ENCODE data around the gene KLHL30. TPM values are rescaled to one million over a fixed set of nuclear protein-coding genes. Genes with fewer than 3 reads are reported as not detected.

The KLHL30 gene
- total RNA-seq, 1 experiment from 2014 or later: not detected

DNA sequence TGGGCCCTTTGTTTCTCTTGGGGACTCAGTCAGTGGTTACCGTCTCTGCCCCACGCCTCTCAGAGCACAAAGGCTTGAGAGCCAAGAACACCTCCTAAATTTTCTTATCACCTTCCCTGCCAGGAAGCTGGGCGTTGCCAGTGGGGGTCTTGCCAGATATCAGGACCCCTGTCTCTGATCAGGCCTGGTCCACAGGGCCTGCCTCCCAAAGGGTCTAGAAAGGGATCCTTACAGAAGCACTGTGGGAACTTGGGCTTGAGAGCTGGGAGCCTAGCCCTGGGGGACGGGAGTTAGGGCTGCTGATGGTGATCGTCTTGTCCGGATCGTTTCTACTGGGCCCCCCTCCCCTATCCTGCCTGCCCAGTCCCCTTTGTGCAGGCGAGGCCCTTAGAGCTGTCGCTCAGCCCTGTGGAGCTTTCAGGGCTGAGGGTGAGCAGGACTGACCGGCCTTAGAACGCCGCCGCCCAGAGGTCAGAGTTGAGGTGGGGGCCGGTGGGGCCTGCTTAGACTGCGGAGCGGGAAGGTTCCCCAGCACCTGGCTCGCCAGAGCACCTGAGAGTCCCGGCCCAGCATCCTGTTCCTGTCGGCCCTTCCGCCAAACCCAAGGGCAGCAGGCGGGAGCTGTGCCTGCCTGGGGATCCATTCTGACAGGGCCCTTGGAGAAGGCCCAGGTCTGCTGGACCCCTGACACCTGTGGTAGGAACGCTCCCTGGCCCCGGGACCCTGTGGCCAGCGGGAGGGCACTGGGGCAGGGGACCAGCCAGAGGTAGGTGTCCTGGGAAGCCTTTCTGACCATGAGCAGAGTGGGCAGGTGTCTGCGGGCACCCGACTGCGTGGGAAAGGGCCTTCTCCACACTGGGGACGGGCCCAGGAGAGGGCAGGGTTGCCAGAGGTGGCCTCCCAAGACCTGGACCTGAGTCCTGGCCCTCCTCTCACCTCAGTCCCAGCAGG, 37.4 kb upstream of the KLHL30 start:
- Mint-ChIP-seq H3K9me3 (no peaks in the 10 kb centered on the region), H3K27me3 (ENCODE audit: low read depth) (no peaks in the 10 kb centered on the region; the same call in none of the 2 replicates), H3K36me3 (ENCODE audit: insufficient read depth in 1 of 3, low read depth in 3 of 3) (peaks cover 0 to 4% (median 4%) of the 10 kb centered on the region in 3 experiments; a peak in 3 of 7 replicates), H3K4me1 (peaks cover 22 to 27% of the 10 kb centered on the region in 2 experiments), H3K27ac (peak overlapping the region in 2 of 3 experiments; percentile 32 to 68; a peak in 3 of 7 replicates), H3K4me3 (no peak overlapping the region)
- TF ChIP-seq, protein P1, sequence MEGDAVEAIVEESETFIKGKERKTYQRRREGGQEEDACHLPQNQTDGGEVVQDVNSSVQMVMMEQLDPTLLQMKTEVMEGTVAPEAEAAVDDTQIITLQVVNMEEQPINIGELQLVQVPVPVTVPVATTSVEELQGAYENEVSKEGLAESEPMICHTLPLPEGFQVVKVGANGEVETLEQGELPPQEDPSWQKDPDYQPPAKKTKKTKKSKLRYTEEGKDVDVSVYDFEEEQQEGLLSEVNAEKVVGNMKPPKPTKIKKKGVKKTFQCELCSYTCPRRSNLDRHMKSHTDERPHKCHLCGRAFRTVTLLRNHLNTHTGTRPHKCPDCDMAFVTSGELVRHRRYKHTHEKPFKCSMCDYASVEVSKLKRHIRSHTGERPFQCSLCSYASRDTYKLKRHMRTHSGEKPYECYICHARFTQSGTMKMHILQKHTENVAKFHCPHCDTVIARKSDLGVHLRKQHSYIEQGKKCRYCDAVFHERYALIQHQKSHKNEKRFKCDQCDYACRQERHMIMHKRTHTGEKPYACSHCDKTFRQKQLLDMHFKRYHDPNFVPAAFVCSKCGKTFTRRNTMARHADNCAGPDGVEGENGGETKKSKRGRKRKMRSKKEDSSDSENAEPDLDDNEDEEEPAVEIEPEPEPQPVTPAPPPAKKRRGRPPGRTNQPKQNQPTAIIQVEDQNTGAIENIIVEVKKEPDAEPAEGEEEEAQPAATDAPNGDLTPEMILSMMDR (conservative IDR thresholded peaks at IDR 0.05): no peak
- WGBS (ENCODE audit: extremely low coverage, insufficient read length, low lambda C conversion rate): no CpG with 5 or more reads among the region's 28 CpGs
- H2BK15ac ChIP-seq (ENCODE audit: low read depth, low read length): no peak overlapping the region
- no peaks in the 10 kb centered on the region for H3K27me3 ChIP-seq (ENCODE audit: insufficient read depth, low read length)
- H2BK120ac ChIP-seq (ENCODE audit: low read depth, low read length, poor library complexity, severe bottlenecking): no peak overlapping the region
- no peak overlapping the region for H3K18ac ChIP-seq (ENCODE audit: insufficient read length, low read depth, low read length)
- H2AK5ac ChIP-seq (ENCODE audit: insufficient read length, low read length): no peak overlapping the region
- H2BK5ac ChIP-seq (ENCODE audit: insufficient read length, low read length): no peak overlapping the region
- H3T11ph ChIP-seq (ENCODE audit: low read length): no peak overlapping the region
- H3K79me1 ChIP-seq (ENCODE audit: insufficient read depth, low read depth, low read length, poor library complexity, severe bottlenecking): no peaks in the 10 kb centered on the region
- no peak overlapping the region for H3K9ac ChIP-seq (ENCODE audit: extremely low read depth, insufficient read length, low read length)
- H3K9me3 ChIP-seq (ENCODE audit: control insufficient read depth, low read depth, low read length): no peaks in the 10 kb centered on the region
- H3K23me2 ChIP-seq (ENCODE audit: insufficient read length, low read depth, low read length, poor library complexity, severe bottlenecking): no peaks in the 10 kb centered on the region
- H3K14ac ChIP-seq (ENCODE audit: insufficient read depth, low read length): no peak overlapping the region
- no peaks in the 10 kb centered on the region for H3K79me2 ChIP-seq (ENCODE audit: insufficient read depth, low read length)
- H3K4me2 ChIP-seq (ENCODE audit: insufficient read depth, insufficient read length, low read length): no peak overlapping the region
- 0 out of 2 replicates have a peak, but pooled peaks cover 3% of the 10 kb centered on the region for H3K4me1 ChIP-seq (ENCODE audit: insufficient read depth, low read length)
- no peak overlapping the region for H2AFZ ChIP-seq (ENCODE audit: low read length)
- no peak overlapping the region for H2BK12ac ChIP-seq (ENCODE audit: insufficient read length, low read depth, low read length)
- no peak overlapping the region for H2BK20ac ChIP-seq (ENCODE audit: low read depth, low read length, poor library complexity, severe bottlenecking)
- no peak overlapping the region for H4K5ac ChIP-seq (ENCODE audit: insufficient read length, low read depth, low read length)
- H3K4ac ChIP-seq (ENCODE audit: low read depth, low read length): no peak overlapping the region
- H3K27ac ChIP-seq (ENCODE audit: insufficient read length, low read depth, low read length): no peak overlapping the region
- H3K56ac ChIP-seq (ENCODE audit: insufficient read length, low read depth, low read length): no peak overlapping the region
- no peak overlapping the region for H4K91ac ChIP-seq (ENCODE audit: insufficient read length, low read depth, low read length)
- DNase-seq: no peak
- H4K20me1 ChIP-seq (ENCODE audit: control insufficient read depth, insufficient read depth, insufficient read length): no peaks in the 10 kb centered on the region
- H4K8ac ChIP-seq (replicated peaks; ENCODE audit: insufficient read length, low read depth, low read length): no peak overlapping the region
- H3K23ac ChIP-seq (ENCODE audit: insufficient read length, low read depth, low read length): no peak overlapping the region
